GM18502 (cell line): ENCODE results near the gene ANKS1B.
"Not testable (repeated sequence)": the region's sequence is repeated elsewhere in the genome, so short reads cannot be mapped to it uniquely, and the experiment has no call there.

Source experiments
- ATAC-seq: cut with Tn5 transposase; IDR thresholded peaks from one replicate; pipeline ENCODE4 v1.9.1; 2021; ENCODE audit warnings: mild to moderate bottlenecking; ENCODE audit not compliant: unreplicated experiment, poor library complexity

ANKS1B gene

GRCh38 chr12:99330216-99330615 lies 654.5 kb downstream of the ANKS1B start:
- no peak for ATAC-seq

- not testable (repeated sequence) for ATAC-seq
Observed at GRCh38 chr12:99321210-99321609, 663.5 kb downstream of the ANKS1B start.

DNA sequence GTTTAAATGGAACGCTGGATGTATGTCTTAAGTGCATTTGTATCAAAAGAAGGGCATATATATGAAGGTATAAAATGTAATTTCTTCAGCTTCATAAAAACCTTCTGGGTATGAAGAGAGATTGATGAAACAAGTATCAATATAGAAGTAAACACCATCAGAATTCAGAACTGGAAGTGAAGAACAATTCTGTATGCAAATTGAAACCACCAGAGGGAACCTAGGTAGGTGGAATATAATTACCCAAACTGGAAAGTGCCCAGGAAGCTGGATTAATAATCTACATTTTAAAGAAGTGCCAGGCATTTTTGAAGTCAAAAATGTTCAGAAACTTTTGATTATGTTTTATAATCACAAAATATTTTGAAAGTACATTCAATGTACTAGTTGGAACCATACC lies 673.4 kb downstream of the ANKS1B start:
- ATAC-seq, result no peak

DNA sequence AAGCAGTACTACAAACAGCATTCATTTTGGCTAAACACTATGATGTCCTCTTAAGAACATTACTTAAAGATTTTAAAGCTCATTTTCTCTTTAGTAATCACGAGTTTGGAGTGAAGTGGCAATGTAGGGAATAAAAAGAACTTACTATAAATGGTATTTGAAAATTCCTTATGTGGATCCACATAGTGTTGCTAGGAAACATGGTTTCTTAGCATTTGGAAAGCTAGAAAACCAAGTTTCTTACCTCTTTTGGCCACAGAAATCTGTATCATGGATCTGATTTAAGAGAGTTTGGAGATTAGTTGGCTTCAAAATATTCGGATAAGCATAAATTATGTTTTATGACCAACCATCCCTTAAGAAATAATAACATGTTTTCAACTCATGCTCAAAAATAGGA lies 674.9 kb downstream of the ANKS1B start:
- no peak for ATAC-seq

GRCh38 chr12:99302874-99303273 lies 681.9 kb downstream of the ANKS1B start:
- no peak for ATAC-seq

DNA sequence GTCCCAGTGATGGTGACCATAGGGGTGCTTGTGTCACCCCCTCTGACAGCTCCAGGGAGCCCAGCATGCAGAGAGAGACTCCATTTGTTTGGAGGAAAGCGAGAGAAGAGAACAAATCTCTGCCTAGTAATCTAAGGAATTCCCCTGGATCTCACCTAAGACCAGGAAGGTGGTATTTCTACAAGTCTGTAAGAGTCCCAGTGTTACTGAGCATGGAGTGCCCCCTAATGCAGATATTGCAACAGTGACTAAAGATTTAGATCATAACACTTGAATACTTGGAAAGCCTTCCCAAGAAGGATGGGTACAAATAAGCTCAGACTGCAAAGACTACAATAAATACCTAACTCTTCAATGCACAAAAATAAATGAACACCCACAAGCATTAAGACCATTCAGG lies 697.6 kb downstream of the ANKS1B start:
- ATAC-seq, result no peak

DNA sequence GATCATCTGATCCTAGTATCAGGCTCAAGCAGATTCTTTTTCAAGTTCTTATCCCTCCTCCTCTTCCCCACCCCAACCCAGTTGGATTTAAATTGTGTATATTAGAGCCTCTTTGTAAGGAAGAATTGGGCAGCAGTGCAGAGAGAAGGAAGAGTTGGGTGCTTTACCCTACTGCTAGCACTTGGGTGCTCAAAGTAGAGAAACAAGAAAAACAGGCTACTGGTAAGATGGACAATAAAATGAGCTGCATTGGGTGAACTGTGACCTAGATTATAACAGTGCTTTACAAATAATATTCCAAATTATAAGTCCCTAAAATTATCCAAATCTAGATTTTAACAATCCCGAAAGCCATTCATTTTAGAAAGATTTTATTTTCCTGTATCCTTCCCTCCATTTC lies 700.6 kb downstream of the ANKS1B start:
- ATAC-seq, result no peak

GRCh38 chr12:99282624-99283023 lies 702.1 kb downstream of the ANKS1B start:
- no peak for ATAC-seq

GRCh38 chr12:99282086-99282485 lies 702.6 kb downstream of the ANKS1B start:
- ATAC-seq, result no peak

- ATAC-seq, result peak; percentile 63
Observed at GRCh38 chr12:99281277-99281676, 703.5 kb downstream of the ANKS1B start.

- no peak for ATAC-seq
Observed at GRCh38 chr12:99278899-99279298, 705.8 kb downstream of the ANKS1B start.

DNA sequence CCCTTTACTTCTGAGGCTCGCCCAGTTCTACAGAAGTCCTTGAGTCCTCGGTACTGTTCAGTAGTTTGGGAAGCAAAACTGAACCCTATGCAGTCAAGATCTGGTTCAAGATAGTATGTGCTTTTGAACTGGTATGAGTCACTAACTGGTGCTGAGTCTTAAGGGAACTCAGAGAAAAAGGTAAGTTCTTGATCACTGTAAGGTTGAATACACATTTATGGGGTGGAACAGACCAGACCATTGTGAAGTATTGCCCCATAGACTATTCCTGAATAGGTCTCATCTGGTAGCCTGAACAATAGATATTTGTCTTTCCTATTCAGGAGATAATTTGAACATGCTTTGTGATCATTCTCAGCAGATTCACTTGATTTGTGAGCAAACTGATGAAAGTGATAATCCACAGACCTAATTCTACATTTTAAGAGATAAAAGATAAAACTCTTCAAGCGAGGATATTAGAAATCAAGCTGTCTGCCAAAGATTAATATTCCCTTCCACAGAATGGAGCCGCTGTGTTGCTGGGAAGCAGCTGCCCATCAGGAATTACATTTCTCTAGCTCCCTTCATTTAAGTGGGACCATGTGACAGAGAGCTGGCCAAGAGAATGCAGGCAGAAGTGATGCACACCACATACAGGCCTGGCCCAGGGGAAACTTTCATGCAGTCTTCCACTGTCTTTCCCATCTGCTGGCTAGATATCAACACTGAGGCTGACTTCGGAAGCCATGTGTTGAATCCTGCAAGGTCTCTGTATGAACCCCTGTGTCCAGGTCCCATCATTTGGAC lies 707.0 kb downstream of the ANKS1B start:
- no peak for ATAC-seq

DNA sequence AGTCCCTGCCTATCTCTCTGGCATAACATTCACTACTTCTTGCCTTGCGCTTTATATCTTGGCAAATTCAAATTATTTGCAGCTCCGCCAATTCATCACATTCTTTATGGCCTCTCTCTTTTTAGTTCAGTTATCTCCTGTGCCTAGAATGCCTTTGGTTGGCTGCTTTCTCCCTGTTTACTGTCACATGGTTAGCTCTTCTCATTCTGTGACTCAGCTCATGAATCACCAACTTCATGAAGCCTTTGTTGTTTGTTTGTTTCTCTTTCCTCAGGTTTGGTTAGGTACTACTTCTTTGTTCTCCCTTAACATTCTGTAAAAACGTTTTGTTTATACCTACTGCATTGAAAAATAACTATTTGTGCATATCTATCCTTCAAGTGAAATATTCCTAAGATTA lies 713.7 kb downstream of the ANKS1B start:
- ATAC-seq, result no peak

DNA sequence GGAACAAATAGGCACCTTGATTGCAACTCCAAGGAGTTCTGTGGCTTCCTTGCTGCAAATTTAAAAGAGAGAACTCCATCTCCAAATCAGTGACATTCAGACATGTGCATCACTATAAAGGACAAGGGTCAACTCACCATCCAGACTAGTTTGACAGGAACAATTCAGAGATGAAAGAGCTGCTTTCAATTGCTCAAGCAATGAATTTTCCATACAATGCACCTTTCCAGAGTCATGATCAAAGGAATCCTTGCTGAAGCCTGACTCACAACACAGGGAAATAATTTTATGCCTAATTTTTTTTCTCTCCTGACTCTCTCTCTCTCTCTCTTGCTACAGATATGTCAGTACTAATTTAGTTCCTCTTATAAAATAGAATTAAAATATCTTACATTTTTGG lies 717.7 kb downstream of the ANKS1B start:
- no peak for ATAC-seq

GRCh38 chr12:99265648-99266047 lies 719.1 kb downstream of the ANKS1B start:
- no peak for ATAC-seq

GRCh38 chr12:99261256-99261655 lies 723.5 kb downstream of the ANKS1B start:
- no peak for ATAC-seq

- no peak for ATAC-seq
Observed at GRCh38 chr12:99260456-99260996, 724.2 kb downstream of the ANKS1B start.

DNA sequence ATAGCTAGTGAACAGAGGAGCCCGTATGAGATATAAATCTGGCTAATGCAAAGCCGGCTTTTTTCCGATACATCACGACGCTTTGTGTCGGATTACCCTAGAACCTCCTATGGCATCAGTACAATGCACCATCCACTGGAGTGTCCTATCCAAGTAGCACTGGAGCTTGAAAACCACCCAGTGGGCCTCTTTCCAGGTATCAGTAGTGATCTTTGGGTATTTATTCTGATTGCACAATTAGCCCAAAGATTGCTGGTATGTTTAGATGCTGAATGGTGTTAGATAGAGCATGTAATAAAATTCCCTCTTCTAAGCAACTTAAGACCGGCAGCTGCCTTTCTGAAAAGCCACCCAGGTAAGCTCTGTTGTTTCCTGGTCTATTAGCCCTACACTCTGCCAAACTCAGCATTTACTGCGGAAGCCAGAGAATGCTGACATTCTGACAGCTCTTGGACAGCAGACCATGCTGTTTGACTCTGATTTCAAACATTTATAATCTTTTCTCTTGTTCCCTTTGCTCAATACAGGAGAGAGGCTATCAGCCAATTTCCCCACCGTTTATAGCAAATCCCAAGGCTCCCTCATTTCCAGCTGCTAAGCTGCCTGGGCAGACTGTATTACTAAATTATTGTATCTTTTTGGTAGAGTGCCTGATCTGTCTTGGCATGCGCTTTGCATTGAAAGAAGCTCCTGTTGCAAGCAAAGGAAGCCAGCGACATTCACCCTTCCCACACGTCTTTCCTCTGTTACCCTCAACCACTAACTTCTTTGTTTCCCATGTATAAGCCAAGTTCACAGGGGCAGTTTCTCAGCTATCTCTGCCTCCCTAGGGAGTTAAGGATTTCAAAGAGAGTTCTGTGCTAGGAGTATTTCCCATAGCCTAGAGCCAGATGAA lies 725.4 kb downstream of the ANKS1B start:
- ATAC-seq, result no peak

GRCh38 chr12:99257672-99258071 lies 727.1 kb downstream of the ANKS1B start:
- ATAC-seq, result no peak

DNA sequence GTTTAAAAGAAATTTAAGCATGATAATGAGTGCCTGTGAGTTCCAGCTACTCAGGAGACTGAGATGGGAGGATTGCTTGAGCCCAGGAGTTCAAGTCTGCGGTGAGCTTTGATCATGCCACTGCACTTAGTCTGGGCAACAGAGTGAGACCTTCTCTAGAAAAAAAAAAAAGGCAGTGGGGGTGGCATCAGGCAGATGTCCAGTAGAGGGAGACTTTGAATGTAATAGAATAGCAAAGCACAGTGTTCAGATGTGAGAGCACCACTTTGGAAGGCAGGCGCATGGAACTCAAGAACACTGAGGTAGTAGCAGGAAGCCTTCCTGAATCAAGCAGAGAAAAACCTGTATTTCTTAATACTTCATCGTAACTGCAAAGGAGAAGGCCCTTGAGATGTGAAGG lies 731.7 kb downstream of the ANKS1B start:
- ATAC-seq, result no peak

DNA sequence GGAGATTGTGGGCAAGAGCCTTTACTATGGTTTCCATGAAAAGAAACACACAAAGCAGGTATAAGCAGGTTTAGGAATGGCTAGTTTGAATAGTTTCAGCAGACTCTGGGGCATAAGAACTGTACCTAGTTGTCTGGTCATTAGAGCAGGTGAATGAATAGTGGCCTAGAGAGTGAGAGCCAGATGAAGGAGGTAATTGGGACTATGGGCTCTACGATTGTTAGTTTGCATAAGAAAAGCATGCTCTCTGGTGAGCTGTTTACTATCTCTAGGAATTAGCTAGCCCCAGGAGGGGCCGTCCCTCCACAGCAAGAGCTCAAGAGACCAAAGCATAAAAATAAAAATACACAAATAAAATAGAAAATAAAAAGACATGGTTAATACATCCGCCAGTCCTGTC lies 734.6 kb downstream of the ANKS1B start:
- no peak for ATAC-seq
